Left ventricle myocardium inferior (tissue), 1 donor: ENCODE measurements around the gene PCDHGA1. TPM values are rescaled to one million over a fixed set of nuclear protein-coding genes. Genes with fewer than 3 reads are reported as not detected.

ENCODE experiments used
- DNase-seq: peaks from one replicate; pipeline ENCODE4 v3.0.0-alpha.2; 2020
- H3K27ac ChIP-seq: fragments of 200-600 bp; replicated peaks from 2 replicates; pipeline ENCODE4 v1.8.0; 2021
- H3K27me3 ChIP-seq: fragments of 200-600 bp; 2 replicates; pipeline ENCODE4 v1.8.0; 2021; ENCODE audit warnings: low read depth
- H3K36me3 ChIP-seq: fragments of 200-600 bp; 2 replicates; pipeline ENCODE4 v1.8.0; 2021
- H3K4me1 ChIP-seq: fragments of 200-600 bp; 2 replicates; pipeline ENCODE4 v1.8.0; 2021
- H3K4me3 ChIP-seq: fragments of 200-600 bp; 2 replicates; pipeline ENCODE4 v1.8.0; 2021; ENCODE audit warnings: mild to moderate bottlenecking, moderate library complexity
- H3K9me3 ChIP-seq: fragments of 200-600 bp; replicated peaks from 2 replicates; pipeline ENCODE4 v1.8.0; 2021
- intact Hi-C: fragments of 100-400 bp; cut with micrococcal nuclease; formaldehyde crosslinking; loops from one replicate; pipeline ENCODE4 v1.11.0; 2022
- total RNA-seq: library from RNA; stranded (reverse); fragmentation: NEBNext Ultra II Directional; extraction: Animal tissue kit (Norgen Biotek cat#: 25700); gene quantifications from one replicate; pipeline ENCODE4 v1.2.1, GENCODE V29; 2021
- TF ChIP-seq, protein P1 (sequence below): fragments of 200-600 bp; IDR thresholded peaks from 2 replicates; pipeline ENCODE4 v1.8.0; 2021; ENCODE audit warnings: antibody characterized with exemption, mild to moderate bottlenecking, borderline replicate concordance
- donor health status: DM: no; HTN: yes; CAD: no; lungs with severe emphysema.

PCDHGA1 gene
- total RNA-seq, 1 donor from 2014 or later: 3.1 TPM

DNA sequence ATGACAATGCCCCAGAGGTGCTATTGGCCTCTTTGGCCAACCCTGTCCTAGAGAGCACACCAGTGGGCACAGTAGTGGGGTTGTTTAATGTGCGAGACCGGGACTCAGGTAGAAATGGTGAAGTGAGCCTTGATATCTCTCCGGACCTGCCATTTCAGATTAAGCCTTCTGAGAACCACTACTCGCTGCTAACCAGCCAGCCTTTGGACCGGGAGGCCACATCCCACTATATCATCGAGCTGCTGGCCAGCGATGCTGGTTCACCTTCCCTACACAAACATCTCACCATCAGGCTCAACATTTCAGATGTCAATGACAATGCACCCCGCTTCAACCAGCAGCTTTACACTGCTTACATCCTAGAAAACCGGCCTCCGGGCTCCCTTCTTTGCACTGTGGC is 160.0 kb downstream of the PCDHGA1 start:
- H3K36me3 ChIP-seq: peaks cover 27% of the 10 kb centered on the region
- intact Hi-C loops: no loop called here
- no peaks in the 10 kb centered on the region for H3K27me3 ChIP-seq
- H3K4me1 ChIP-seq: peaks cover 80% of the 10 kb centered on the region
- no peak overlapping the region for H3K4me3 ChIP-seq
- TF ChIP-seq, protein P1, sequence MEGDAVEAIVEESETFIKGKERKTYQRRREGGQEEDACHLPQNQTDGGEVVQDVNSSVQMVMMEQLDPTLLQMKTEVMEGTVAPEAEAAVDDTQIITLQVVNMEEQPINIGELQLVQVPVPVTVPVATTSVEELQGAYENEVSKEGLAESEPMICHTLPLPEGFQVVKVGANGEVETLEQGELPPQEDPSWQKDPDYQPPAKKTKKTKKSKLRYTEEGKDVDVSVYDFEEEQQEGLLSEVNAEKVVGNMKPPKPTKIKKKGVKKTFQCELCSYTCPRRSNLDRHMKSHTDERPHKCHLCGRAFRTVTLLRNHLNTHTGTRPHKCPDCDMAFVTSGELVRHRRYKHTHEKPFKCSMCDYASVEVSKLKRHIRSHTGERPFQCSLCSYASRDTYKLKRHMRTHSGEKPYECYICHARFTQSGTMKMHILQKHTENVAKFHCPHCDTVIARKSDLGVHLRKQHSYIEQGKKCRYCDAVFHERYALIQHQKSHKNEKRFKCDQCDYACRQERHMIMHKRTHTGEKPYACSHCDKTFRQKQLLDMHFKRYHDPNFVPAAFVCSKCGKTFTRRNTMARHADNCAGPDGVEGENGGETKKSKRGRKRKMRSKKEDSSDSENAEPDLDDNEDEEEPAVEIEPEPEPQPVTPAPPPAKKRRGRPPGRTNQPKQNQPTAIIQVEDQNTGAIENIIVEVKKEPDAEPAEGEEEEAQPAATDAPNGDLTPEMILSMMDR: no peak
- H3K27ac ChIP-seq: no peak overlapping the region
- no peak for DNase-seq
- H3K9me3 ChIP-seq: no peaks in the 10 kb centered on the region

DNA sequence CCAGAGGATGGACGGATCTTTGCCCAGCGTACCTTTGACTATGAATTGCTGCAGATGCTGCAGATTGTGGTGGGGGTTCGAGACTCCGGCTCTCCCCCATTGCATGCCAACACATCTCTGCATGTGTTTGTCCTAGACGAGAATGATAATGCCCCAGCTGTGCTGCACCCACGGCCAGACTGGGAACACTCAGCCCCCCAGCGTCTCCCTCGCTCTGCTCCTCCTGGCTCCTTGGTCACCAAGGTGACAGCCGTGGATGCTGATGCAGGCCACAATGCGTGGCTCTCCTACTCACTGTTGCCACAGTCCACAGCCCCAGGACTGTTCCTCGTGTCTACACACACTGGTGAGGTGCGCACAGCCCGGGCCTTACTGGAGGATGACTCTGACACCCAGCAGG is 160.5 kb downstream of the PCDHGA1 start:
- TF ChIP-seq, protein P1: no peak
- intact Hi-C loops: no loop called here
- Histone ChIP-seq H3K36me3 (peaks cover 32% of the 10 kb centered on the region), H3K27ac (no peak overlapping the region), H3K4me1 (peaks cover 75% of the 10 kb centered on the region), H3K4me3 (no peak overlapping the region), H3K27me3 (no peaks in the 10 kb centered on the region), H3K9me3 (no peaks in the 10 kb centered on the region)
- DNase-seq: no peak

DNA sequence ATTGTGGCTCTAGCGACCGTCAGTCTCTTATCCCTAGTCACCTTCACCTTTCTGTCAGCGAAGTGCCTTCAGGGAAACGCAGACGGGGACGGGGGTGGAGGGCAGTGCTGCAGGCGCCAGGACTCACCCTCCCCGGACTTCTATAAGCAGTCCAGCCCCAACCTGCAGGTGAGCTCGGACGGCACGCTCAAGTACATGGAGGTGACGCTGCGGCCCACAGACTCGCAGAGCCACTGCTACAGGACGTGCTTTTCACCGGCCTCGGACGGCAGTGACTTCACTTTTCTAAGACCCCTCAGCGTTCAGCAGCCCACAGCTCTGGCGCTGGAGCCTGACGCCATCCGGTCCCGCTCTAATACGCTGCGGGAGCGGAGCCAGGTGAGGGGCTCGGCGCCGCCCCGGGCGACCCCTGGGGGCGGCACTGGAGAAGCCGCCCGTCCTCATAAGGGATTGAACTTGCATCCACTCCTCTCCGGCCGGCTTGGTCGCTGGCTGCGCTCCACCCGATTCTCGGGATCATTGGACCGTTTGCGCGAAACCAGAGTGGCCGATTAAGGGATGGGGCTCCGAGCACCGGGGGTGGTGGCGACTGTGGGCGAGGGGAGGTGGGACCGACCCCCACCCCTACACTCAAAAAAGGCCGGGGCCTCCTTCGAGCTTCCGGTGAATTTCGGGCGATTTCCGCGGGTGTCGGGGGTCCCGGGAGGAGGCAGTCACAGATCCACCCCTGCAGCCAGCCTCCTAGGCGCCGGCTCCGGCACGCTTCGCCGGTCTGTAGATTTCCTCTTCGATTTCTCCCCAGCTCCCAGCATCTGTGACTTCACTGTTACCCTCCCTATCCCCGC is 161.2 kb downstream of the PCDHGA1 start:
- peaks cover 40% of the 10 kb centered on the region for H3K36me3 ChIP-seq
- H3K4me3 ChIP-seq: peak overlapping the region; percentile 15
- H3K9me3 ChIP-seq: no peaks in the 10 kb centered on the region
- H3K27me3 ChIP-seq: no peaks in the 10 kb centered on the region
- no peak for DNase-seq
- H3K4me1 ChIP-seq: peaks cover 68% of the 10 kb centered on the region
- H3K27ac ChIP-seq: no peak overlapping the region
- intact Hi-C loops: no loop called here
- TF ChIP-seq, protein P1: no peak

DNA sequence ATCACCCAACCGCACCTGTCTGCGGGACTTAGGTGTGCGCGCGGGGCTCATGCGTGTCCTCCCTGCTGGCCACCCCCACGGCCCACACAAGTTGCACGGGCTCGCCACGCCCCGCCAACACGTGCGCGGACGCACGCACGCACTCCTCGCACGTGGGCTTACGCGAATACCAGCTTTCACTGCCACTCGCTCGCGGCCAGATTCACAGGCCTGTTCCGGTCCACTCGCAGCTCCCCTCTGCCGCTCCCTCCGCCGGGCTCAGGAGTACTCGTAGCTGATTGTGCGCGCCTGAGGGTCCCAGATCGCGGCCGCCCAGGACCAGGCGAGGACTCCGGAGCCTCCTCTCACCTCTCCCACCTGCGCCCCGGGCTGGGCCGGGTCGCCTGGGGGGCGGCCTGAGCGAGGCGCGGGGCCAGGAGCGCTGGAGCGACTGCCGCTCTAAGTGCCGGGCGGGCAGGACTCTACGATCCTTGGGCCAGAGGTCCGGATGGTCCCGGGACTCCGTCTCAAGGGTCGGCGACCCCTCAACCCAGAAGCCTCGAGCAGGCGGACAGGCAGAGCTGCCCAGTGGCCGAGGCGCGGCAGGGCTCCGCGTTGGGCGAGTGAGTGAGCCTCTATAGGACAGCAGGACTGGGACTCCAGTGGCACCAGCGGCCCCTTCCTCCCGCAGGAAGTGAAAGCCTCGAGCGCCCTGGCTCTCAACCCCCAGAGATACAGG is 162.0 kb downstream of the PCDHGA1 start:
- H3K4me3 ChIP-seq: peak overlapping the region; percentile 15
- H3K9me3 ChIP-seq: no peaks in the 10 kb centered on the region
- peaks cover 60% of the 10 kb centered on the region for H3K4me1 ChIP-seq
- intact Hi-C loops: no loop called here
- H3K27ac ChIP-seq: peak overlapping the region; percentile 36
- no peak for DNase-seq
- TF ChIP-seq, protein P1: no peak
- H3K27me3 ChIP-seq: no peaks in the 10 kb centered on the region
- H3K36me3 ChIP-seq: peaks cover 46% of the 10 kb centered on the region

DNA sequence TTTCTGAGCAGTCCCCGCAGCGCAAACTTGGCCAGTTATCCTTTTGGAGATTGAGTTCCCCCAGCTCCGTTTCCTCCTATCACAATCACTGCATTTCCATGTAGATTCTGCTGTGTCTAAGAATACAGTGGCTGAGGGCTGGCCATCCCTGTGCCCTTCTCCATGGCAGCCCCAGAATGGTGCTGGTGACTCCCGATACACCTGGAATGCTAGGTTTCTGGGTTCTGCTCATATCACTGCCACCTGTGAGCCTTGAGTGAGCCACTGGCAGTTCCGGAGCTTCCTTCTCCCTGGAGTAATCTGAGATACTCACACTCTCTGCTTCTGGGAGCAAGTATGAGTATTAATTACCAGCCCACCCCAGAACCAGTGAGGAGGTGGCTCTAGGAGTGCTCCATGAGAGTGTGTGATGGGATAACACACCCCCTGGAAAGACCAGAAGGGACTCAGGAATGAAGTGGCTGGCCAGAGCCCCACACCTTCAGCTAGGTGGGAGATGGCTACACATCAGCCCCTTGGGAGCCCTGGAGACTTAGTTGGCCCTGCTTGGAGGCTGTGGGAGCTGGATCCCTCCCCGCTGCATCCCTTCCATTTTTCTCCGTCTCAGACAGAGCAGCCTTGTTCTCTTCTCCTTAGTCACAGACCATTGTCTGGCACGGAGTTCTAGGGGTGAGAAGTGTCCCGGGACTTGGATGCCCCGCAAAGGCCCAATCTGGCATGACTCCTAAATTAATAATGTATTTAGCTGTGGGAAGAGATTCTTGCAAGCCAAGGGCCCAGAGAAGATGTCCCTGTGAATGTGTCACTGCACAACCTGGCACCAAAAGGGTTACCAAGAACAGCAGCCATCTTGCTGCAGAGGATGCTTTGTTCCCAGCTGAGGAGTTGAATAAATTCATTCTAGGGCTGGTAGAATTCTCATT is 163.4 kb downstream of the PCDHGA1 start:
- Histone ChIP-seq H3K27me3 (no peaks in the 10 kb centered on the region), H3K27ac (peak overlapping the region; percentile 36), H3K4me1 (peaks cover 47% of the 10 kb centered on the region), H3K4me3 (no peak overlapping the region), H3K9me3 (no peaks in the 10 kb centered on the region), H3K36me3 (peaks cover 57% of the 10 kb centered on the region)
- intact Hi-C loops: no loop called here
- TF ChIP-seq, protein P1: no peak
- DNase-seq: no peak
